HG03457 (cell line): ENCODE results near the gene MRPL43.

Source experiments
- ATAC-seq: cut with Tn5 transposase; IDR thresholded peaks from one replicate; pipeline ENCODE4 v1.9.1; 2021; ENCODE audit warnings: moderate number of reproducible peaks; ENCODE audit not compliant: unreplicated experiment

Gene MRPL43

GRCh38 chr10:100968863-100969186 lies 18.5 kb downstream of the MRPL43 start:
- no peak for ATAC-seq

- ATAC-seq, result no peak
Observed at GRCh38 chr10:100968062-100968736, 19.1 kb downstream of the MRPL43 start.

GRCh38 chr10:100967332-100967731 lies 20.0 kb downstream of the MRPL43 start:
- no peak for ATAC-seq

GRCh38 chr10:100966887-100967286 lies 20.4 kb downstream of the MRPL43 start:
- ATAC-seq, result no peak

- no peak for ATAC-seq
Observed at GRCh38 chr10:100965820-100966219, 21.5 kb downstream of the MRPL43 start.

- no peak for ATAC-seq
Observed at GRCh38 chr10:100963826-100964225, 23.5 kb downstream of the MRPL43 start.

GRCh38 chr10:100962351-100963080 lies 24.8 kb downstream of the MRPL43 start:
- ATAC-seq, result no peak

- no peak for ATAC-seq
Observed at GRCh38 chr10:100960251-100960650, 27.0 kb downstream of the MRPL43 start.

- no peak for ATAC-seq
Observed at GRCh38 chr10:100948916-100949315, 38.4 kb downstream of the MRPL43 start.

GRCh38 chr10:100945754-100946153 lies 41.5 kb downstream of the MRPL43 start:
- ATAC-seq, result no peak

GRCh38 chr10:100943508-100943907 lies 43.8 kb downstream of the MRPL43 start:
- no peak for ATAC-seq

GRCh38 chr10:100942229-100942628 lies 45.1 kb downstream of the MRPL43 start:
- no peak for ATAC-seq

- no peak for ATAC-seq
Observed at GRCh38 chr10:100939763-100940344, 47.4 kb downstream of the MRPL43 start.
